IPS-NIHi7 (cell line): ENCODE measurements around the gene ZNF524.
A peak's percentile ranks its signal among the peaks of the same experiment; 100 is the strongest.

Experiments used
- DNase-seq: peaks from one replicate; pipeline ENCODE4 v3.0.0; 2012; ENCODE audit warnings: mixed read lengths; ENCODE audit errors: extremely low spot score

Gene ZNF524

DNA sequence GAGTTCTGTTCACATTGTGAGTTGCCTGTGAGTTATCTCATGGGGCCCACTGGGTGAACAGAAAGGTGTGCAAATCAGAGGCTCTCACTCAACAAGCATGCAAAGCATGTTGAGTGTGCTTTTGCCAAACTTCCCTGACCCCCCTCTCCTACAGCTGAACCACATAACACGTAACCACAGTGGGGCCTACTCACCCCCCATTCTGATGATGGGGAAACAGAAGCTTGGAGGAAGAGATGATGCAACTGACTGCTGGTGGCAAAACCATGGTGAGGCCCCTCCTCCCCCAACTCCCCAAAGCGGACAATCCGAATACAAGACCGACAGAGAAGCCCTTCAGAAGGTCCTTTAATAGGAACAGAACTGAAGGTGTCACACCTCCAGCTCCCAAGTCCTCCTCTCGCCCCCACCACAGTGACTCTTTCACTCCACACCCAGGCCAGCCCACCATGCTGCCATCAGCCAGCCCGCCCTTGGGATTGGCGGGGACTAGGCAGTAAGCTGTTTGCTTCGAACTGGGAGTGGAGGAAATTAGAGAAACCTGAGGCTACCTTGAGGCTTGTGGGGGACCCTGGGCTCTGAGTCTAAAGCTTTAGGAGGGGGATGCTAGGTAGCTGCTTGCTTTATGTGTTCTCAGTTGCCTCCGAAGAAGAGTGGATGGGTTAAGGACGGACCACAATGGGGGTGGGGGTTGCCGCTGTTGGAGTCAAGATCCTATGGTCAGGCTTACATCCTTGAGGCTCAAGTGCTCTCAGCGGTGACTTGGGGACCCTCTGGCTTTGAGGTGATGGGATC, 20.5 kb downstream of the ZNF524 start:
- no peak for DNase-seq

- DNase-seq, result no peak
Observed at GRCh38 chr19:55621205-55621672, 21.2 kb downstream of the ZNF524 start.

DNA sequence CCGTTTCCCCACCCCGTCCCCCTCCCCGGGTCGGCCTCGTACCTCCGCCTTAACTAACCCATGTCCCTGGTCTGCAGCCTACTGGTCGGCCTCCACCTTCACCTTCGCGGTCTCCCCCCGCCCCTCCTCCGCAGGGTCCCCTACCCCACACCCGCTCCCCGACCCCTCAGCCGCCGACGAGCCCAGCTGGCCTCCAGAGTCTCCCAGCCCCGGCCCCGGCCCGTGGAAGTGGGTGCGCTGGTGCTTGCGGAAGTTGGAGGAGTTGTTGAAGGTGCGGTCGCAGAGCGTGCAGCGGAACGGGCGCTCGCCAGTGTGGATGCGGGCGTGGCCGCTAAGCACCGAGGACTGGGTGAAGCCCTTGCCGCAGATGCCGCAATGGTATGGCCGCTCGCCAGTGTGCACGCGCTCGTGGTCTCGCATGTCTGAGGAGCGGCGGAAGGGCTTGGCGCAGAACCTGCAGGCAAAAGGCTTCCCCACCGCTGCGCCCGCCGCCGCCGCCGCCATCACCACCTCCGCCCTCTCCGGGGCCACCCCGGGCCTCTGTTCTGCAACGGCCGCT, 21.7 kb downstream of the ZNF524 start:
- no peak for DNase-seq

DNA sequence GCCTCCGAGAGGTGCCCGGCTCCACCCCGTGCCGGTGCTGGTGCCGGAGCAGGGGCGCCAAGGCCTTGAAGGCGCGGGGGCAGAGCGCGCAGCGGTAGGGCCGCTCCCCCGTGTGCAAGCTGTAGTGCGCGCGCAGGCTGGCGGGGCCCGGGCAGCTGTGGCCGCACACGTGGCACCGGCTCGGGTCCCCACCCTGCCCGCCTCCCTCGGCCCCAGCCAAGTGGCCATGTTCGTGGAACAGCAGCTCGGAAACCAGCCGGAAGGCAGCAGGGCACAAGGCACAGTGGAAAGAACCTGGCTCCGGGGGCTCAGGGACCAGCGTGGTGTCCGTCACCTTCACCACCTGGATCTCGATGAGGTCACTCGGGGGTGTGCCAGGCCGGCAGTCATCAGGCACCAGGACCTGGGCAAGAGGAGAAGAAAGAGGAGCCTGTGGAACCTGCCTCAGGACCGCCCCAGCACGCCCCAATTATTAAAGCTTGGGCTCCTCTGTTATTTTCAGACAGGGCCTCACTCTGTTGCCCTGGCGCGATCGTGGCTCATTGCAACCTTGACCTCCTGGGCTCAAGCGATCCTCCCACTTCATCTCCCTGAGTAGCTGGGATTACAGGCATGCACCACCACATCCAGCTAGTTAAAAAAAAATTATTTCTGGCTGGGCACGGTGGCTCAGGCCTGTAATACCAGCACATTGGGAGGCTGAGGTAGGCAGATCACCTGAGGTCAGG, 22.3 kb downstream of the ZNF524 start:
- DNase-seq, result no peak

- no peak for DNase-seq
Observed at GRCh38 chr19:55623130-55623529, 23.0 kb downstream of the ZNF524 start.

DNA sequence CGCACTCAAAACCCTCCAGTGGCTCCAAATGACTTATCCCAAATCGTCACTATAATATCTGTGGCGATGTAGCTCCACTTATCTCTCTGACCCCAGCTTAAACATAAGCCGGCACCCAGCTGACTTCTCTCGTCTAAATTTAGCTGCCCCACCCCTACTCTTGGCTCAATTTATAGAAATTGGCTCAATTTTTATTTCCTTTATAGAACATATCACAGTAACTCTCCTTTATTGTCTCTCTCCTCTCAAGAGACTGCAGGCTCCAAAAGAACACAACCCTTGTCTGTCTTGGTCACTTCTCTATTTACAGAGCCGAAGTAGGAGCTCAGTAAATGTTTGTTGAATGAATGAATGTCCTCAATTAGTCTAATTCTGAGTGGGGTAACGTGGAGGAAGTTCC, 23.5 kb downstream of the ZNF524 start:
- no peak for DNase-seq

- peak; percentile 91 for DNase-seq
Observed at GRCh38 chr19:55624109-55625003, 24.3 kb downstream of the ZNF524 start, which contains the start of gene ZNF784. Gene ZNF784, minus strand, starts transcription at chr19:55624566. Its CDS starts 5 bp downstream, at chr19:55624561.

DNA sequence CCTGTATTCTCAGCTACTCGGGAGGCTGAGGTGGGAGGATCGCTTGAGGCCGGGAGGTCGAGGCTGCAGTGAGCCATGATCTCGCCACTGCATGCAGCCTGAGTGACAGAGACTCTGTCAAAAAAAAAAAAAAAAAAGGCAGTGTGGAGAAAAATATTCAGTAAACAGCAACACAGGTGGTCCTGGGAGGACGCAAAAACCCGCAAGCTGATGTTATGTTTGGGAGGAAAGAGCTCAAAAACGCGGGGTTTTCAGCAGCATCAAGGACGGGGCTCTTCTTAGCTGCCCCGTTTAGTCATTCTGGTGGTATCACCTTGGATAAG, 24.9 kb downstream of the ZNF524 start:
- no peak for DNase-seq

DNA sequence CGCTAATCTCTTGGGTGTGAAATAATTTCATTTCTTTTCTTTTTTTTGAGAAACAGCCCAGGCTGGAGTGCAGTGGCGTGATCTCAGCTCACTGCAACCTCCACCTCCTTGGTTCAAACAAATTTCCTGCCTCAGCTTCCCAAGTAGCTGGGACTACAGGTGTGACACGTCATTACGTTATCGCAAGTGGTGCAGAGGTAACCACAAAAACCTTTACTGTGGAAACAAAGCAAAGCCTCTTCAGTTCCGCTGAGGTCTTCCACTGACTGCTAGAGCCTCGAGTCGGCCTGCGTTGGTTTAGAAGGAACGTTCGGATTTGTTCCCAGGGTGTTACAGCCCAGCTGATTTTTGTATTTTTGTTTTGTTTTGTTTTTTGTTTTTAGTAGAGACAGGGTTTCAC, 26.3 kb downstream of the ZNF524 start:
- DNase-seq, result no peak

DNA sequence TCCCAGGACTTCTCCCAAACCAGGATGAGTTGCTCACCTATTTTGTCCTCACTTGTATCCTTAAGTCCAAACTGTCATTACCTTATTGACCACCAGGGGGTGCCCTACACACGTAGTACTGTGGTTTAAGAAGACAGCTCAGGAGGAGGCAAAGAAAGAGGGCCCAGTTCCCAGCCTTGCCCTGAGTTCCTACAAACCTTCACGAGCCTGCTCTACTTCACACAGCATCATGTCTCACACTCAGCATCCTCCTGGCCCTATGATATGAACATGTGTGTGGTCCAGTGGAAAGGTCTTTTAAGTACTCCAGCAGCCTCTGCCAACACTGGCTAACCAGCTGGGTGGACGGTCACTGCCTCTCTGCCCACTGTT, 32.4 kb downstream of the ZNF524 start:
- peak; percentile 52 for DNase-seq

GRCh38 chr19:55633861-55634260, 33.8 kb downstream of the ZNF524 start:
- DNase-seq, result no peak

DNA sequence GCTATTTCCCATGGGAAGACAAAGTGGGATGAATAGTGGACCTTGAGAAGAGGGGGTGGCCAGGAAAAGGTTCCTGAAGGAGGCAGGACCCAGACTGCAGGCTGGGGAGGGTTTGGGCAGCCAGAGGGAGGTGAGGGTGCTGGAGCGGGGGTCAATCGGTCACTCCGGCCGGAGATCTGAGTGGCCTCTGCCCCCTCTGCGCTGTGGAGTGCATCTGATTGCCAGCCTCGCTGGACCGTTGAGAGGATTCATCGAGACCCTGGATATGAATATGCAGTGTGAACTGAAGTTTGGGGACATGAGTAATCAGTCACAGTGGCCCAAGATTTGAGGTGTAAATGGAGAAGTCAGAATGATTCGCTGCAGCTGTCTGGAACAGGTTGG, 35.2 kb downstream of the ZNF524 start:
- DNase-seq, result no peak

DNA sequence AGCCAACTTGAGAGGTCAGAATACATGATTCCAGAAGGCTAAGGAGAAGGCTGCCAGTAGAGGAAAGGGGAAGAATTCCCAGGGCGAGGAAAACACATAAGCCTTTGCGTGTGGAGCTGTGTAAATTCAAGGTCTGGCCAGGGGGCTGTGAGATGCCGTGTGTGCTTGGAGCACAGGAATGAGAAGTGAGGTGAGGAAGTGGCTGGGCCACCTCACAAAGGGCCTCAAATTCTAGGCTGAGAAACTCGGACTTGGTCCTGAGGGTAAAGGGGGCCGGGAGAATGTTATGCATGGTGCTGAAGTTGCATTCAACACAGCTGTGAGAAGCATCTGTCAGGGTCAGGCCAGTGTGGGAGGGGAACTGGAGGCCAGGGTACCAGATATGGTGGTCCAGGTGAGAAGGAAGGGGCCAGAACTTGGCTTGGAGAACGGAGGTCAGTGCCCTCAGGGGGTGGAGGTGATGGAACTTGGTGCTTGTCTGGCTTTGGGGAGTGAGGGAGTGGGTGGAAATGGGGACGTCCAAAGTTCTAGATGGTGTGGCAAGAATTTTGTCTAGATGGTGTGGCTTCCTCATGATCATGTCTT, 35.9 kb downstream of the ZNF524 start:
- DNase-seq, result no peak

DNA sequence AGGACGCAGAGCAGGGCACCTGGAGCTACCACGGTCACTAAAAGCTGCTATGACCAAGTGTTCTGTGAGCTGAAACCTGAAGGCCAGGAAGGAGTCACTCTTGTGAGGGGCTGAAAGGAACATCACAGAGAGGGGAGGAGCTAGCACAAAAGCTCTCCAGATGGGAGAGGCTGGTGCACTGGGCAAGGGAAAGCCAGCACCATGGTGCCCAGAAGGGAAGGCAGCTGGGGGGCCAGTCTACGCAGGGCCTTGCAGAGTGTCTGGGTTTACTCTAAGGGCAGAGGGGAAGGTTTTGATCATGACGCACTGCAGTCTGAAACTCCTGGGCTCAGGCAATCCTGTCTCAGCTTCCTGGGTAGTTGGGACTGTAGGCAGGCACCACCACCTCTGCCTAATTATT, 36.6 kb downstream of the ZNF524 start:
- DNase-seq, result no peak

GRCh38 chr19:55637534-55637933, 37.4 kb downstream of the ZNF524 start:
- DNase-seq, result no peak

GRCh38 chr19:55638864-55639359, 38.8 kb downstream of the ZNF524 start:
- DNase-seq, result no peak

- DNase-seq, result no peak
Observed at GRCh38 chr19:55640043-55640576, 40.0 kb downstream of the ZNF524 start.

GRCh38 chr19:55640577-55641425, 40.7 kb downstream of the ZNF524 start, which contains the start of gene ZNF580:
Gene ZNF580, plus strand, starts transcription at chr19:55641002. Its CDS starts 1,507 bp downstream, at chr19:55642509.
- peak; percentile 71 for DNase-seq

- no peak for DNase-seq
Observed at GRCh38 chr19:55641426-55642152, 41.5 kb downstream of the ZNF524 start.
